Activated CD4-positive, CD25-positive, alpha-beta regulatory T cell treated with anti-CD3 and anti-CD28 coated beads, Interleukin-2, amount 50 U/mL, for 16 hours (primary cell): ENCODE measurements around the gene KLF5.

ENCODE experiments used
- DNase-seq: peaks from one replicate; pipeline ENCODE4 v3.0.0-alpha.2; 2020; ENCODE audit warnings: low read depth, low spot score

Gene KLF5

DNA sequence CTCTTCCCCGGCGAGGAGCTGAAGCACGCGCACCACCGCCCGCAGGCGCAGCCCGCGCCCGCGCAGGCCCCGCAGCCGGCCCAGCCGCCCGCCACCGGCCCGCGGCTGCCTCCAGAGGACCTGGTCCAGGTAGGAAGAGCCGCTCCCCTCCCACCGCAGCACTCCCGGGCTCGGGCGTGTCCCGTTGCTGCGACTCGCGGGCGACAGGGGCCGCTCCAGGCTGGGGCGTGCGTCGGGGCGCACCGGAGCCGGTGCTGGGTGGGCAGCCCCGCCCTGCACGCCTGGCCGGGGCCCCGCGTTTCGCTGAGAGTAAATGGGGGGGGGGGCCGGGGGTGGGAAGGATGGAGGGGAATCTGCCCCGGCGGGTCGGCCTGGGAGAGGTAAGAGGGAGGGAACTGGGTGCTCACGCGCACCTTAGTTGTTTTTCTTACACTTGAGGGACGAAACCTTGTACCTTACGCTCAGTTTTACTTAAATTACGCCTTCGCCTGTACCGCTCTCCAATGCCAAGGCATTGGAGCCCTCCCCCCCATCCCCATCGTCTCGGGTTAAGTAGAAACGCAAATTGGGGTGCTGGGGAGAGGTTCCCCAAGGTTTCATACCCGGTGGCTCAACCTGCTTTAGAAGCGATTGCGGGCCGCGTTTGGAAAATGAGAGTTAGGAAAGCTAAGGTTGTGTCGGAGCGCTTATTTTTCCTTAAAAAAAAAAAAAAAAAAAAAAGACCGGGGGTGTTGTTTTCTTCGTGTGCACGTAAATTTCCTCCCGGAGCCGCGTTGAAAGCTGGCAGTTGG lies 850 bp downstream of the KLF5 start:
- no peak for DNase-seq

DNA sequence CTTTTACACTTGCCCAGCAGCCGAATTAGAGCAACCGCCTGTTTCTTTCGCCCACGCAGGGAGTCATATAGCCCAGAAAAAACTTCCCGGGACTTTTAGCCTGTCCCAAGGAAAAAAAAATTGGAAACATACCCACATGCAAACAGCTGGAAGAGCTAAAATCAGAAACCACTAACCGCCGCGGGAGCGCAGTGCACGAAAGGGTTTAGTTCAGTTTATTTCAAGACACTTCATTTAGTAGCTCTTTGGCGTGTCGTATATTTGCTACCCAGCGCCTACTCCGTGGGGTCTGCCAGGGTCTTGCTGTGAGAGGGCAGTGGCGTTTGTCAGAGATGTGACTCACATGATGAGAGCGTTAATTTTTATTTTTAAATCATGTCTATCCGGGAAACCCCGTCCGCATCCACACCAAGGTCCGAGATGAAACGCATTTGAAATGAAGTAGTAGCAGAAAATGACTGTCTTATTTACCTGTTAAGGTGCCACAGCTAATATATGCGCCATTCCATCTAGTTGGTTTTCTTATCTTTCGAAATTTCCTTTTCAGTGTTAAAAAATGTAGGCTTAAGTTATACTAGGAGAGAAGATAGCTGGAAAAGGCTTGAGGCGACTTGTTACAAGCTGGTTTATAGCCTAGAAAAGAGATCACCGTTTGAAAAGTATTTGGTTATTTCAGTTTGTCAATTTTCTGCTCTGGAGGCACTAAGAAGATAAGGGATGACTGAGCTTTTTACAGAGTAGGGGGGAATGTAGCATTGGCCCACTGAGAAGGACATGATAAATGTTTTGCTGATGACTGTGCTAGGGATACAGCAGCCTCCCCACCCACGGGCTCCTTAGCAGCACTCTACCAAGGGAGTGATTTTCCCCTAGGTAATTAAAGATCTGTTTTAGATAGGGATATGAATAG lies 1.7 kb downstream of the KLF5 start:
- DNase-seq, result no peak

- no peak for DNase-seq
These were observed 2.7 kb downstream of the KLF5 start for GRCh38 chr13:73061473-73061872.

GRCh38 chr13:73061876-73062275 lies 3.1 kb downstream of the KLF5 start:
- DNase-seq, result no peak

DNA sequence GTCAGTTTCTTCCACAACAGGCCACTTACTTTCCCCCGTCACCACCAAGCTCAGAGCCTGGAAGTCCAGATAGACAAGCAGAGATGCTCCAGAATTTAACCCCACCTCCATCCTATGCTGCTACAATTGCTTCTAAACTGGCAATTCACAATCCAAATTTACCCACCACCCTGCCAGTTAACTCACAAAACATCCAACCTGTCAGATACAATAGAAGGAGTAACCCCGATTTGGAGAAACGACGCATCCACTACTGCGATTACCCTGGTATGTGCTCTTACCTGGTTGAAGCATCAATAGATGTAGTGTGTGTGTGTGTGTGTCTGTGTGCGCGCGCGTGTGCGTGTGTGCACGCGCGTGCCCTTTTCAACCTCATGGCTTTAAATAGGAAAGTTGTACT lies 3.7 kb downstream of the KLF5 start:
- no peak for DNase-seq

DNA sequence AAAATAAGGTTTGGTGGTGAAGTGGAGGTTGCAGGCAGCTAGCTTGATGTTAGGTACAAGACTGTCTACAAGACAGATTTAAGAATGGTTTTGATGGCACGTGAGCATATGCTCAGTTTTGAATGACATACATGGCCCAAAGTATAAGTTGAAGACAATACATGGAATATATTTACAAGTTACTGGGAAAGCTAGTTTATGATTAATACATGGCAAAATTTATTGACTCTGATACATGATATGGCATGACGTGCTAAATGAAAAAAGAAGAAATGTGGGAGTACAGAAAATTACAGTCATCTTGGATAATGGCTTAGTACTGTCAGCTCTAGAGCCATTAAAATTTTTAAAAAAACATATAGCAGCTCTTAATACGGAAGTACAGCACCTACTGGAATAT lies 4.4 kb downstream of the KLF5 start:
- DNase-seq, result no peak

GRCh38 chr13:73065036-73065435 lies 6.2 kb downstream of the KLF5 start:
- no peak for DNase-seq

- no peak for DNase-seq
These were observed 7.0 kb downstream of the KLF5 start for GRCh38 chr13:73065665-73066340.

DNA sequence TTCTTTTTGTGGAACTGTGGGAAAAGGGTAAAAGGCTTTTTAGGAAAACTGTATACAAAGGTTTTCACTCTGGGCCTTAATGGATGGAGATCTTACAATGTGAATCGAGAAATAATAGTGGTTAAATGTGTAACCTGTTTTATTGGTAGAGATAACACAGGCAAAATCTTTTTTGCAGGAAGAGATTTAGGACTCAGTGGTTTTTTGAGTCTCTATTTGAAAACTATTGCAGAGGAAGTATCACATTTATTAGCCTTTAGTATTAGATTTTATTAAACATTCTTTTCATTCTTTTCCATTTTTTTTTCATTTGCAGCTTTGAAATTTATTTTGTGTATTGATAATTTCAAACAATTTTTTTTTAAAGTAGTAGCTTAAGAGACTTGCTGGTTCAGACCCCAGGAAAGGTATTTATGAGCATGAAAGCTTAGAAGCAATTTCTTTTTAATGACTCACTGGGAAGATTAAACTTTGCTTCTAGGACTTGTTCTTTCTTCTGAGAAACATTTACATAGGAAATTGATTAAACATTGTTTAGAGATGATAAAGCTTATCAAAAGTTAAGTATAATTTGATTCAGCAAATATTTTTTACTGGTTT lies 10.5 kb downstream of the KLF5 start:
- DNase-seq, result no peak

DNA sequence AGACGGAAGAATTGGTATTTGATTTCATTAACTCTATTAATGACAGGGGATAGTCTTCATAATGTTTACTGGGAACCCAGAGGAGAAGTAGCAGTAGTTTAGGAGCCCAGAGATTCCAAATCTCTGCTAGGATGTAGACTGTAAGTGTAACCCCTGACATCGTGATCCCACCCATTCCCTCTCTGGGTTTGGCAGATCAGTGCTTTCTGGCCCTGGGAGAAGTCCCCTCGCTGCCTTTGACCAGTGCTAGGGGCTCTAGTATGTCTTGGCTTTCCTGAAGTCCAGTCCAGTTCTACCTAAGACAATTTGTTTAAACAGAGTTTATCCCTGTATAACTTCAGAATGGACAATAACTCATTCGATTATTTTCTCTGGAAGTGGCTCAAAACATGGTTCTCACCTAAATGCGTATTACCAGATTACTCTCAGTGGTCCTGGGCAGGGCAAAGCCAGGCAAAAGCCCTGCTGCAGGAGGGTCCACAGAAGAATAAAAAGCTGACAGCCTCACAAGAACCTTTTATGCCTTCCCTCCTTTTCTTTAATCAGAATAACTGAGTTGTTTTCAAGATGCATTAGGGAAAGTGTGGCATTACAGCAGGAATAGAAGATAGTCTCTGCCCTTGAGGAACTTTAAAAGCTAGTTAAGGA lies 11.8 kb downstream of the KLF5 start:
- no peak for DNase-seq

- no peak for DNase-seq
These were observed 13.6 kb downstream of the KLF5 start for GRCh38 chr13:73072239-73072900.

- DNase-seq, result no peak
These were observed 14.2 kb downstream of the KLF5 start for GRCh38 chr13:73073050-73073449.

DNA sequence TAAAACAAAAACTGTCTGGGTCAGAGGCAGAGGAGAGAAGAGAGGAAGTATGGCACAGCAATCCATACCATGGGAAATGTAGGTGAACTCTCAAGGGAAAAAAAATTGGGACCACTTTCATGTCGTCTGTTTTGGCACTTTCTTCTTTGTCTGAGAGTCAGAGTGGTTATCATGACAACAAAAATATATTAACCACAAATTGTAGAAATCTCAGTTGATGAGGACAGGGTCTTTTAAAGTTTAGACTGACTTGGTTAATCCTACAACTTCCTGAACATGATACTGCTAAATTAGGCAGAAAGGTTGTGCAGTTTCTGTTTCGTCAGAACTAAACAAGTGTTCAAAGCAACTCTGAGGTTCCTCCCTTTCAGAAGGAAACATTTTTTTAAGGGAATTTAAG lies 15.2 kb downstream of the KLF5 start:
- DNase-seq, result no peak

- no peak for DNase-seq
These were observed 16.1 kb downstream of the KLF5 start for GRCh38 chr13:73074926-73075325.

DNA sequence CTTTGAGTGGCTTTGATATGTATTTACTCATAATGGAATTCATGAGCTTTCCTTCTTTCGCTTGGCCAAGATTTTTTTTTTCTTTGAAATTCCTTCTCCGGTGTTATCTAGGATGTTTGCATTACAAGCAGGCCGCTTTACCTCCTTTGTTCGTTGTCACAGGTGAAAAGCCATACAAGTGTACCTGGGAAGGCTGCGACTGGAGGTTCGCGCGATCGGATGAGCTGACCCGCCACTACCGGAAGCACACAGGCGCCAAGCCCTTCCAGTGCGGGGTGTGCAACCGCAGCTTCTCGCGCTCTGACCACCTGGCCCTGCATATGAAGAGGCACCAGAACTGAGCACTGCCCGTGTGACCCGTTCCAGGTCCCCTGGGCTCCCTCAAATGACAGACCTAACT lies 16.7 kb downstream of the KLF5 start:
- no peak for DNase-seq

GRCh38 chr13:73075954-73076353 lies 17.1 kb downstream of the KLF5 start:
- DNase-seq, result no peak

DNA sequence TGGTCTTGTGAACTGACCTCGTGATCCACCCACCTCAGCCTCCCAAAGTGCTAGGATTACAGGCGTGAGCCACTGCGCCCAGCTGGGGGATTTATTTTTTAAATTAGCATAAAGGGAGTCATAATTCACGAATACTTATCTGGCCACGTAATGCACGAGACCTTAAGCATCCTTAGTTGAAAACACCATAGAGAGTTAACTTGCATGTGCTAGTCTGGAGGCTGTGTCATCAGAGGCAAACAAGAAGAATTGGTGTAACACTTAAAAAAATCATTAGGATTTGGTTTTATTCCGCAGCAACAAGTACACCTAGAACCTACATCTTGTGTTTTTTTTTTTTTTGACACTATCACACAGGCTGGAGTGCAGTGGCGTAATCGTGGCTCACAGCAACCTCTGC lies 19.1 kb downstream of the KLF5 start:
- no peak for DNase-seq

DNA sequence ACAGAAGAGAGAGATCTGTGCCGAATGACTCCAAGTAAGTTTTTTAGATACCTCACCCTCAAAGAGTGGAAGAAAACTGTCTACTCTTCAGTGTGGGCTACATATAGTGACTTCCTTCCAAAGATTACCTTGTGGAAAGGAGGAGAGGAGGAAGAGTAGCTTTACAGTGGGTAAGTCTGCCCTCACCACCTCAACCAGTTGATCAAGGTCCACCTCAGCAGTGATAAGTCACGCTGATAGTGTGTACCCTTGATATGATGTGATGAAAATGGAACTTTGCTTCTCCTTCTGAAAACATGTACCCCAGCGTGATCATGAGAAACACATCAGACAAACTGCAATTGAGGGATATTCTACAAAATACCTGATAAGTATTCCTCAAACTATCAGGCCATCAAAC lies 20.6 kb downstream of the KLF5 start:
- DNase-seq, result no peak

- no peak for DNase-seq
These were observed 22.6 kb downstream of the KLF5 start for GRCh38 chr13:73081256-73081915.

DNA sequence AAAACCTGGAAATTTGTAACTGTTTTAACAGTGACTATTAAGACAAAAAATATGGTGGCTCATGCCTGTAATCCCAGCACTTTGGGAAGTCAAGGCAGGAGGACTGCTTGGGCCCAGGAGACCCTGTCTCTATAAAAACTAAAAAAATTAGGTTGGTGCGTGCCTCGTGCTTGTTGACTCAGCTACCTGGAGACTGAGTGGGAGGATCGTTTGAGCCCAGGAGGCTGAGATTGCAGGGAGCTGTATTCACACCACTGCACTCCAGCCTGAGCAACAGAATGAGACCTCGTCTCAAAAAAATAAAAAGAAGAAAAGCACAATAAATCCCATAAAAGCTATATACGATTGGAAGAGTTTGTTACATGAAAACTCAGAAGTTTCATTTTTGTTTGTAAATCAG lies 23.7 kb downstream of the KLF5 start:
- DNase-seq, result no peak
